Left lung (tissue), 14 donors: Measurements from ENCODE around the gene ALDH9A1. TPM values are rescaled to one million over a fixed set of nuclear protein-coding genes. Genes with fewer than 3 reads are reported as not detected.
A peak's percentile ranks its signal among the peaks of the same experiment; 100 is the strongest.
"Not testable (repeated sequence)": the region's sequence is repeated elsewhere in the genome, so short reads cannot be mapped to it uniquely, and the experiment has no call there.

Source experiments
- ATAC-seq: fragments of 200-7000 bp; cut with Tn5 transposase; one replicate; pipeline ENCODE4 v1.9.1; 2020; ENCODE audit warnings: moderate library complexity
- DNase-seq, 4 donors: peaks; one replicate each; pipeline ENCODE4 v3.0.0-alpha.2; 2013 to 2020
- H3K27ac ChIP-seq, 2 donors: fragments of 200-600 bp; sonication (generic) in 1 of 2; one replicate each; pipeline versions ENCODE4 v1.5.0 to v1.8.0; 2020 to 2021
- H3K27me3 ChIP-seq, 2 donors: fragments of 200-600 bp; sonication (generic) in 1 of 2; one replicate each; pipeline versions ENCODE4 v1.5.0 to v1.8.0; 2020 to 2021
- H3K36me3 ChIP-seq, 2 donors: fragments of 200-600 bp; sonication (generic) in 1 of 2; one replicate each; pipeline versions ENCODE4 v1.5.0 to v1.8.0; 2020 to 2021
- H3K4me1 ChIP-seq, 2 donors: fragments of 200-600 bp; one replicate each; pipeline ENCODE4 v1.8.0; 2021
- H3K4me3 ChIP-seq, 2 donors: fragments of 200-600 bp; sonication (generic) in 1 of 2; one replicate each; pipeline versions ENCODE4 v1.5.0 to v1.8.0; 2020 to 2021; ENCODE audit warnings: mild to moderate bottlenecking in 1 of 2
- H3K9me3 ChIP-seq, 2 donors: fragments of 200-600 bp; sonication (generic) in 1 of 2; one replicate each; pipeline versions ENCODE4 v1.5.0 to v1.8.0; 2020 to 2021
- intact Hi-C, 2 donors: fragments of 100-400 bp; cut with DNase I; formaldehyde crosslinking; loops; one replicate each; pipeline versions ENCODE4 v1.11.2 to v1.14.2; 2022
- long read RNA-seq, 12 donors: library from polyadenylated mRNA in 2 of 12; unstranded in 2 of 12; transcript quantifications; one replicate each; pipeline ENCODE4 v2.0.0 and lab custom pipeline, GENCODE V29; 2019 to 2026
- polyA plus RNA-seq, 6 donors: library from polyadenylated mRNA; unstranded; fragments of 120-200 nt; gene quantifications; one replicate each; pipeline ENCODE4 v1.2.1, GENCODE V29; 2013; ENCODE audit not compliant: insufficient read length in 6 of 6
- total RNA-seq, 2 donors: library from RNA; stranded (reverse); fragmentation: NEBNext Ultra II Directional; extraction: Animal tissue kit (Norgen Biotek cat#: 25700); gene quantifications; one replicate each; pipeline ENCODE4 v1.2.1, GENCODE V29; 2021
- TF ChIP-seq, protein P1 (sequence below), 2 donors: fragments of 200-600 bp; sonication (generic) in 1 of 2; IDR thresholded peaks; one replicate each; pipeline versions ENCODE4 v1.5.0 to v1.8.0; 2021; ENCODE audit warnings: antibody characterized with exemption in 2 of 2
- donor health status: DM: no; HTN: yes; CAD: no.
- donor health status: DM: no; HTN: no; CAD: no.

Gene ALDH9A1
- total RNA-seq (10 to 100 TPM; 69.3 to 69.6 TPM), polyA plus RNA-seq (100 to 1,000 TPM; 106 to 138 (median 110) TPM)
- long read RNA-seq, donor 1, transcript ALDH9A1-203 (2 exons, 559 nt): major isoform, 74 of 111 reads
- long read RNA-seq, donor 1, transcript ALDH9A1-201 (11 exons, 2,696 nt): minor isoform, 32 of 111 reads
- long read RNA-seq, donor 1, partial matches to known transcripts: 5 of 111 reads
- long read RNA-seq, donor 1, other reads (novel, unspliced or antisense): 0 of 111 reads
- long read RNA-seq, donor 2, transcript ALDH9A1-201 (11 exons, 2,696 nt): major isoform, 49 of 93 reads
- long read RNA-seq, donor 2, transcript ALDH9A1-203 (2 exons, 559 nt): minor isoform, 44 of 93 reads
- long read RNA-seq, donor 2, partial matches to known transcripts: 0 of 93 reads
- long read RNA-seq, donor 2, other reads (novel, unspliced or antisense): 0 of 93 reads
- long read RNA-seq, donor 3, transcript ALDH9A1-201 (11 exons, 2,696 nt): minor isoform, 26 of 60 reads
- long read RNA-seq, donor 3, transcript ALDH9A1-203 (2 exons, 559 nt): major isoform, 33 of 60 reads
- long read RNA-seq, donor 3, partial matches to known transcripts: 0 of 60 reads
- long read RNA-seq, donor 3, other reads (novel, unspliced or antisense): 0 of 60 reads
- long read RNA-seq, donor 4, transcript ALDH9A1-201 (11 exons, 2,696 nt): major isoform, 62 of 62 reads
- long read RNA-seq, donor 4, partial matches to known transcripts: 0 of 62 reads
- long read RNA-seq, donor 4, other reads (novel, unspliced or antisense): 0 of 62 reads
- long read RNA-seq, donor 5, transcript ALDH9A1-203 (2 exons, 559 nt): major isoform, 47 of 92 reads
- long read RNA-seq, donor 5, transcript ALDH9A1-201 (11 exons, 2,696 nt): minor isoform, 44 of 92 reads
- long read RNA-seq, donor 5, partial matches to known transcripts: 0 of 92 reads
- long read RNA-seq, donor 5, other reads (novel, unspliced or antisense): 0 of 92 reads
- long read RNA-seq, donor 6, transcript ALDH9A1-201 (11 exons, 2,696 nt): major isoform, 49 of 87 reads
- long read RNA-seq, donor 6, transcript ALDH9A1-203 (2 exons, 559 nt): minor isoform, 37 of 87 reads
- long read RNA-seq, donor 6, partial matches to known transcripts: 0 of 87 reads
- long read RNA-seq, donor 6, other reads (novel, unspliced or antisense): 0 of 87 reads
- long read RNA-seq, donor 7, transcript ALDH9A1-203 (2 exons, 559 nt): major isoform, 33 of 52 reads
- long read RNA-seq, donor 7, transcript ALDH9A1-201 (11 exons, 2,696 nt): minor isoform, 19 of 52 reads
- long read RNA-seq, donor 7, partial matches to known transcripts: 0 of 52 reads
- long read RNA-seq, donor 7, other reads (novel, unspliced or antisense): 0 of 52 reads
- long read RNA-seq, donor 8, transcript ALDH9A1-203 (2 exons, 559 nt): major isoform, 31 of 54 reads
- long read RNA-seq, donor 8, transcript ALDH9A1-201 (11 exons, 2,696 nt): minor isoform, 23 of 54 reads
- long read RNA-seq, donor 8, partial matches to known transcripts: 0 of 54 reads
- long read RNA-seq, donor 8, other reads (novel, unspliced or antisense): 0 of 54 reads
- long read RNA-seq, donor 9, partial matches to known transcripts: 0 of 1 reads
- long read RNA-seq, donor 9, other reads (novel, unspliced or antisense): 0 of 1 reads
- long read RNA-seq, donor 10, transcript ALDH9A1-201 (11 exons, 2,696 nt): major isoform, 27 of 30 reads
- long read RNA-seq, donor 10, partial matches to known transcripts: 2 of 30 reads
- long read RNA-seq, donor 10, other reads (novel, unspliced or antisense): 1 of 30 reads
- long read RNA-seq, donor 11, transcript ALDH9A1-201 (11 exons, 2,696 nt): minor isoform, 34 of 80 reads
- long read RNA-seq, donor 11, transcript ALDH9A1-203 (2 exons, 559 nt): major isoform, 41 of 80 reads
- long read RNA-seq, donor 11, partial matches to known transcripts: 5 of 80 reads
- long read RNA-seq, donor 11, other reads (novel, unspliced or antisense): 0 of 80 reads
- long read RNA-seq, donor 12, transcript ALDH9A1-201 (11 exons, 2,696 nt): minor isoform, 28 of 81 reads
- long read RNA-seq, donor 12, transcript ALDH9A1-203 (2 exons, 559 nt): major isoform, 53 of 81 reads
- long read RNA-seq, donor 12, partial matches to known transcripts: 0 of 81 reads
- long read RNA-seq, donor 12, other reads (novel, unspliced or antisense): 0 of 81 reads

DNA sequence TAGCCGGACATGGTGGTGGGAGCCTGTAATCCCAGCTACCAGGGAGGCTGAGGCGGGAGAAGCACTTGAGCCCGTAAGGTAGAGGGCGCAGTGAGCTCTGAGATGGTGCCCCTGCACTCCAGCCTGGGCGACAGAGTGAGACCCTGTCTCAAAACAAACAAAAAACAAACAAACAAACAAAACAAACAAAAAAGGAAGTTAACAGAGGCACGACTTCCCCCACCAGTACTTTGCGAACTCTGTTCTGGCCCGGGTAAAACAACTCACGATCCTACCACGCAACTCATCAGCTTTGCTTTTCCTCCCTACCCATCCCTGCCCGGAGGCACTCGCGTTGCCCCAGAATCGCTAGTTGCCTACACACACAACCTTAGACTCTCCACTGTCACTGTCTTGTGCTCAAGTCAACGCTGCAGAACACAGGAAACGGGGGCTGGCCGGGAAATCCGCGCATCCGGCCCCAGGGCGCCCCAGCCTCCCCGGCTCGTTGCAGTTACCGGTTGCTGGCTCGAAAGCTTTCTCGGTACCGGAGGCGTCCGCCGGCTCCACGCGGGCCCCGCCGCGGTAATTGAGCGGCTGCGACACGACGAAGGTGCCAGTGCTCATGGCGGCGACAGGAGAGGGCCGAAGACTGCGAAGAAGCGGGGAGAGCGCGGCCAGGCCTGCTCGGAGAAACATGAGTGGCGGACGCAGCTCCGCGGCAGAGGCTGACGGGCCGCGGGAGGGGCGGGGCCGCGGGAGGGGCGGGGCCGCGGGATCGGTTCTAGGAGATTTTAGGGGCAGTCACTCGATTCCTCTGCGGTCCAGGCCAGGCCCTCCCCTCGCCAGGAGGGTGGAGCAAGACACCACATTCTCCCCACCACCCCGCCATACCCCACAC is at the start of gene ALDH9A1:
TSS of gene ALDH9A1 (minus strand) at position 682 of the 880 bp plus-strand sequence. CDS start at position 678, 4 bp downstream.
- Histone ChIP-seq H3K9me3 (no peaks in the 10 kb centered on the region), H3K27ac (peak within 1 kb of the TSS; percentile 87 to 93), H3K4me3 (peak within 1 kb of the TSS; percentile 59 to 83), H3K4me1 (peaks cover 18 to 34% of the 10 kb centered on the region in 2 donors), H3K27me3 (no peaks in the 10 kb centered on the region), H3K36me3 (peaks cover 0 to 6% of the 10 kb centered on the region in 2 donors)
- peak; percentile 83 to 98 (median 90) for DNase-seq
- intact Hi-C loops: no loop called here
- TF ChIP-seq, protein P1, sequence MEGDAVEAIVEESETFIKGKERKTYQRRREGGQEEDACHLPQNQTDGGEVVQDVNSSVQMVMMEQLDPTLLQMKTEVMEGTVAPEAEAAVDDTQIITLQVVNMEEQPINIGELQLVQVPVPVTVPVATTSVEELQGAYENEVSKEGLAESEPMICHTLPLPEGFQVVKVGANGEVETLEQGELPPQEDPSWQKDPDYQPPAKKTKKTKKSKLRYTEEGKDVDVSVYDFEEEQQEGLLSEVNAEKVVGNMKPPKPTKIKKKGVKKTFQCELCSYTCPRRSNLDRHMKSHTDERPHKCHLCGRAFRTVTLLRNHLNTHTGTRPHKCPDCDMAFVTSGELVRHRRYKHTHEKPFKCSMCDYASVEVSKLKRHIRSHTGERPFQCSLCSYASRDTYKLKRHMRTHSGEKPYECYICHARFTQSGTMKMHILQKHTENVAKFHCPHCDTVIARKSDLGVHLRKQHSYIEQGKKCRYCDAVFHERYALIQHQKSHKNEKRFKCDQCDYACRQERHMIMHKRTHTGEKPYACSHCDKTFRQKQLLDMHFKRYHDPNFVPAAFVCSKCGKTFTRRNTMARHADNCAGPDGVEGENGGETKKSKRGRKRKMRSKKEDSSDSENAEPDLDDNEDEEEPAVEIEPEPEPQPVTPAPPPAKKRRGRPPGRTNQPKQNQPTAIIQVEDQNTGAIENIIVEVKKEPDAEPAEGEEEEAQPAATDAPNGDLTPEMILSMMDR (IDR thresholded peaks at IDR 0.05): peak in 1 of 2 donors; percentile 21
- ATAC-seq: peak; percentile 95

GRCh38 chr1:165747632-165748447 is 49.5 kb upstream of the ALDH9A1 start:
- H3K4me3 ChIP-seq: no peak overlapping the region
- DNase-seq (no peak), ATAC-seq (no peak)
- no peak overlapping the region for H3K27ac ChIP-seq
- H3K36me3 ChIP-seq: peaks cover 0 to 81% of the 10 kb centered on the region in 2 donors
- no peaks in the 10 kb centered on the region for H3K27me3 ChIP-seq
- intact Hi-C loops: no loop called here
- H3K4me1 ChIP-seq: no peaks in the 10 kb centered on the region
- TF ChIP-seq, protein P1 (IDR thresholded peaks at IDR 0.05): no peak
- H3K9me3 ChIP-seq: no peaks in the 10 kb centered on the region

DNA sequence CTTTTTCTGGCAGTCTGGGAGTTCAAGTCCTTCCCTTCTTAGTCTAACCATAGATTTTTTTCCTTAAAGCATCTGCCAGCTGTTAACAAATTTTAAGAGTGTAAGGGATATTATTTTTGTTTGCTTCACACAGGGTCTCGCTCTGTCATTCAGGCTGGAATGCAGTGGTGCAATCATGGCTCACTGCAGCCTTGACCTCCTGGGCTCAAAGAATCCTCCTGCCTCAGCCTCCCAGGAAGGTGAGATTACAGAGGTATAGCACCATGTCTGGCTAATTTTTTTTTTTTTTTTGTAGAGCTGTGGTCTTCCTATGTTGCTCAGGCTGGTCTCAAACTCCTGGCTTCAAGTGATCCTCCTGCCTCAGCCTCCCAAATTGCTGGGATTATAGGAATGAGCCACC is 46.6 kb upstream of the ALDH9A1 start:
- H3K4me1 ChIP-seq, H3K9me3 ChIP-seq, H3K4me3 ChIP-seq, DNase-seq, intact Hi-C loops, ATAC-seq, H3K27ac ChIP-seq, H3K27me3 ChIP-seq: not testable (repeated sequence)
- peaks cover 0 to 84% of the 10 kb centered on the region in 2 donors for H3K36me3 ChIP-seq

- TF ChIP-seq, protein P1 (IDR thresholded peaks at IDR 0.05): no peak
- intact Hi-C loops: no loop called here
- ATAC-seq (no peak), DNase-seq (no peak)
- Histone ChIP-seq H3K4me3 (no peak overlapping the region), H3K27me3 (no peaks in the 10 kb centered on the region), H3K9me3 (no peaks in the 10 kb centered on the region), H3K27ac (no peak overlapping the region), H3K36me3 (peaks cover 0 to 72% of the 10 kb centered on the region in 2 donors), H3K4me1 (no peaks in the 10 kb centered on the region)
Measured at GRCh38 chr1:165742194-165742593, 43.8 kb upstream of the ALDH9A1 start.
